Left colon (tissue), 2 donors: ENCODE results near the gene SLC35B2. TPM values are rescaled to one million over a fixed set of nuclear protein-coding genes. Genes with fewer than 3 reads are reported as not detected.
"Not testable (repeated sequence)": the region's sequence is repeated elsewhere in the genome, so short reads cannot be mapped to it uniquely, and the experiment has no call there.

ENCODE experiments used
- ATAC-seq: fragments of 200-7000 bp; cut with Tn5 transposase; one replicate; pipeline ENCODE4 v1.9.1; 2020; ENCODE audit warnings: mild to moderate bottlenecking, moderate library complexity
- DNase-seq, 2 donors: peaks; one replicate each; pipeline ENCODE4 v3.0.0-alpha.2; 2020
- intact Hi-C, 2 donors: fragments of 100-400 bp; cut with DNase I in 1 of 2; cut with micrococcal nuclease in 1 of 2; formaldehyde crosslinking; loops; one replicate each; pipeline versions ENCODE4 v1.11.2 to v1.14.0; 2022; cut with DNase I, micrococcal nuclease
- total RNA-seq, 2 donors: library from RNA; stranded (reverse); fragmentation: NEBNext Ultra II Directional; extraction: Animal tissue kit (Norgen Biotek cat#: 25700); gene quantifications; one replicate each; pipeline ENCODE4 v1.2.1, GENCODE V29; 2021
- donor health status: DM: no; HTN: no; CAD: no.
- donor health status: DM: yes; HTN: yes; CAD: no.

SLC35B2 gene
- total RNA-seq, 2 donors from 2014 or later: 34.9 to 43.5 TPM

- intact Hi-C loops: no loop called here
- ATAC-seq: peak; percentile 84
Observed at GRCh38 chr6:44246663-44247337, 10.5 kb downstream of the SLC35B2 start, which contains the start of gene HSP90AB1. Gene HSP90AB1 (plus strand): TSS chr6:44247101. CDS start chr6:44248630, 1,529 bp downstream.

GRCh38 chr6:44245912-44246662, 11.2 kb downstream of the SLC35B2 start:
- DNase-seq (peak; percentile 89 to 94), ATAC-seq (peak; percentile 74)
- intact Hi-C loops: no loop called here

More at GRCh38 chr6:44246663-44247337, 10.5 kb downstream of the SLC35B2 start, which contains the start of gene HSP90AB1:
- peak; percentile 95 to 98 for DNase-seq

GRCh38 chr6:44245391-44245911, 11.9 kb downstream of the SLC35B2 start:
- intact Hi-C loops: no loop called here
- no peak for ATAC-seq

GRCh38 chr6:44243345-44243744, 14.0 kb downstream of the SLC35B2 start:
- DNase-seq (no peak), ATAC-seq (no peak)
- intact Hi-C loops: no loop called here

More at GRCh38 chr6:44245391-44245911, 11.9 kb downstream of the SLC35B2 start:
- no peak for DNase-seq

GRCh38 chr6:44238687-44239350, 18.5 kb downstream of the SLC35B2 start:
- intact Hi-C loops: no loop called here
- DNase-seq (no peak), ATAC-seq (peak; percentile 41)

- ATAC-seq: peak; percentile 71
- intact Hi-C loops: no loop called here
- DNase-seq: peak in 1 of 2 donors; percentile 83
Observed at GRCh38 chr6:44237813-44238433, 19.4 kb downstream of the SLC35B2 start.

DNA sequence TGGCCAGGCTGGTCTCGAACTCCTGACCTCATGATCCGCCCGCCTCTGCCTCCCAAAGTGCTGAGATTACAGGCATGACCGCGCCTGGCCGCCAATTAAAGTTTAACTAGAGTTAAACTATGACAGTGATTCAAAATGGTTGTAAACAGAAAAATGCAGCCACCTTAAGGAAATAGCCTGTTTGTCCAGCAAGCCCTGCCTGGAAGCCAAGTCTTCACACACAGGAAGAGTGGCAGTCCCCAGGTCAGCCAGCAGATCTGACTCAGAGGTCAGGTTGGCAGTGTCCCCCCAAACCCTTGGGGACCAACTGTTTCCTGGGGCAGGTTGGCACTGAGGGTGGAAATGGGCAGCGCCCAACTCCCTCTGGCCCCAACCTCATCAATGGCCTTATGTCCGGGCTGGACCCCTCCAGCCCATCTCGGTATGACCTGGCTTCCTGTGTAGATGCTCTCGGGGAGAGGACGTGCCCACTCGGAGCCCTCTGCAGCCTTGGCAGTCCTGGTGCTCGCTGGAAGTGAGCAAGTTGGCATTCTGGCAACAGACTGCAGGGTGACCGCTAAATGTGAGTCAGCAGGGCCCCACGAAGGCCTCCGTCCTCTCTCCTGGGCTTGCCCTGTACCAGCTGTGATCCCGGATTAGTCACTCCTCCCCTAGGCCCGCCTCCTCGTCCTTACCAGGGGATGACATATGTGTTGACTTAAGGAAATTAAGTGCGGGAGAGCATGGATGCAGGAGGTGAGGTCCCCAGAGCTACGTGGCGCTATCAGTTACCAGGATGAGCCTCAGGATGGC, 20.1 kb downstream of the SLC35B2 start:
- ATAC-seq: peak; percentile 88
- intact Hi-C loops: no loop called here

GRCh38 chr6:44235891-44236516, 21.3 kb downstream of the SLC35B2 start:
- ATAC-seq: no peak
- no peak for DNase-seq
- intact Hi-C loops: no loop called here

More for the DNA sequence above, 20.1 kb downstream of the SLC35B2 start:
- DNase-seq: peak; percentile 91 to 98

- DNase-seq (no peak), ATAC-seq (no peak)
- intact Hi-C loops: no loop called here
Observed at GRCh38 chr6:44235269-44235668, 22.1 kb downstream of the SLC35B2 start.

DNA sequence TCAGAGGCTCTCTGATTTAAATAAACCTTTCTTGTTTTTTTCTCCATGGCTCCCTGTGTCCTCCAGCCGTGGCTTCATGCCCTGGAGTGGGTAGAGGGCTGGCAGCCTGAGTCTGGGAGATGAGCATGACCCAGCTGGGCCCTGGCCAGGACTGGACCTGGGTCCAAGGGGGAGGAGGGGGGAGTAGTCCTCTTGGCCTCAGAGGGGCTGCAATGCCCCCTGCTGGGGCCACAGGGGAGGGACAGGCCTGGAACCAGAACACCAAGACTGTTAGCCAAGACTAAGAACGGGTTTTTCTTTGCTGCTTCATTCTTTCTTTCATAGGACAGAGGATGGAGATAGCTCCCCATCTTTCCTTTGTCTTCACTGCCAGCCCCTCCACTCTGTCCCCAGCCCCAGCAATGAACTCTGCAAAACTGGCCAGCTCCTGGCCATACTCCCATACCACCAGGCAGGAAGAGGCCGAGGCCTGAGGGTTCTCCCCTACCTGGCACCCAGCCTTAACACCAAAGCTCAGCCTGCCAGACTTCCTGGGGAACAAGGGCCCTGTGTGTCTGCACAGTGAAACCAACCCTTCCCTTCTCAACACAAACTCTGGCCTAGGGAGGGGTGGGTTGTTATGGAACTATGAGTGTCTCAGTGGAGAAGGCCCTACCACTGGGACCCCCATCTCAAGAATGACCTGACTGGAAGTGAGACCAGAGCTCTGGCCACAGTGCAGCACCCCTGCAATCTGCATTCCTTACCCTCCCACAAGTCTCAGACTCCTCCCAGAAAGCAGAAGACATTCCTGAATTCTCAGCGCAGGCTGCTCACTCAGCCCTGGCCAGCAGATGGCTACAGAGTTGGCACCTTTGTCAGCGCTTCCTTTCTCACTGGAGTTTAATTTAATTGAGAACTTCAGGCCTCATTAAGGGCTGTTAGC, 23.0 kb downstream of the SLC35B2 start:
- intact Hi-C loops: loop anchor here in 1 of 2 donors (5.0 kb wide), 1 partner anchor 62 kb away; no protein-coding TSS in a partner anchor
- ATAC-seq: peak; percentile 30
- peak; percentile 58 to 82 for DNase-seq

DNA sequence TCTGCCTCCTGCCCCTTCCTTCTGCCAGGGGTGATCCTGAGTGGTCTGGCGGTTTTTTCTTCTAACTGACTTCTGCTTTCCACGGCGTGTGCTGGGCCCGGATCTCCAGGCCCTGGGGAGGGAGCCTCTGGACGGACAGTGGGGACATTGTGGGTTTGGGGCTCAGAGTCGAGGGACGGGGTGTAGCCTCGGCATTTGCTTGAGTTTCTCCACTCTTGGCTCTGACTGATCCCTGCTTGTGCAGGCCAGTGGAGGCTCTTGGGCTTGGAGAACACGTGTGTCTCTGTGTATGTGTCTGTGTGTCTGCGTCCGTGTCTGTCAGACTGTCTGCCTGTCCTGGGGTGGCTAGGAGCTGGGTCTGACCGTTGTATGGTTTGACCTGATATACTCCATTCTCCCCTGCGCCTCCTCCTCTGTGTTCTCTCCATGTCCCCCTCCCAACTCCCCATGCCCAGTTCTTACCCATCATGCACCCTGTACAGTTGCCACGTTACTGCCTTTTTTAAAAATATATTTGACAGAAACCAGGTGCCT, 23.7 kb downstream of the SLC35B2 start:
- no peak for ATAC-seq
- no peak for DNase-seq
- intact Hi-C loops: loop anchor here in 1 of 2 donors (5.0 kb wide), 1 partner anchor 61 kb away; no protein-coding TSS in a partner anchor

- DNase-seq (no peak), ATAC-seq (no peak)
- intact Hi-C loops: loop anchor here in 1 of 2 donors (5.0 kb wide), 1 partner anchor 61 kb away; no protein-coding TSS in a partner anchor
Observed at GRCh38 chr6:44232676-44233566, 24.4 kb downstream of the SLC35B2 start.

DNA sequence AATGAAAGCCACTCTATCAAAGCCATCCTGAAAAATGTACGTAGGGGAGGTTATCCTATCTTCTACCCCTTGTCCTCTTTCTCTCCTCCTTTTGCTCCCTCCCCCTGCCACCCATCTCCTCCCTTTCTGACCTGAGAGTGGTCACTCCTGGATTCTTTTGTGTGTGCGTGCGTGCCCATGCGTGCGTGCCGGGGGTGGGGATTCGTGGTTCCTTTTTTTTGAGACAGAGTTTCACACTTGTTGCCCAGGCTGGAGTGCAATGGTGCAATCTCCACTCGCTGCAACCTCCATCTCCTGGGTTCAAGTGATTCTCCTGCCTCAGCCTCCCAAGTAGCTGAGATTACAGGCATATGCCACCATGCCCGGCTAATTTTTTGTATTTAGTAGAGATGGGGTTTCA, 25.9 kb downstream of the SLC35B2 start:
- not testable (repeated sequence) for ATAC-seq, DNase-seq
- intact Hi-C loops: loop anchor here in 1 of 2 donors (5.0 kb wide), 1 partner anchor 59 kb away; no protein-coding TSS in a partner anchor

GRCh38 chr6:44230034-44230675, 27.2 kb downstream of the SLC35B2 start:
- ATAC-seq (no peak), DNase-seq (no peak)
- intact Hi-C loops: loop anchor here in 1 of 2 donors (5.0 kb wide), 1 partner anchor 58 kb away; no protein-coding TSS in a partner anchor
